Occipital lobe (tissue), 2 donors: ENCODE measurements around the gene MED13L. TPM values are rescaled to one million over a fixed set of nuclear protein-coding genes. Genes with fewer than 3 reads are reported as not detected.

Experiments
- DNase-seq: peaks from one replicate; lab custom pipeline; 2025; lab: John Stamatoyannopoulos, UW
- total RNA-seq: library from RNA; depleted of rRNA; stranded (reverse); fragments of >200 nt; gene quantifications from one replicate; pipeline ENCODE4 v1.2.3, GENCODE V29; 2014

MED13L gene
- total RNA-seq, 1 donor from 2014 or later, result 389 TPM

- DNase-seq, result no peak
Observed at GRCh38 chr12:116213885-116214527, 63.5 kb downstream of the MED13L start.

GRCh38 chr12:116213014-116213413 lies 64.5 kb downstream of the MED13L start:
- DNase-seq, result no peak

GRCh38 chr12:116210762-116211161 lies 66.7 kb downstream of the MED13L start:
- no peak for DNase-seq

GRCh38 chr12:116210131-116210530 lies 67.4 kb downstream of the MED13L start:
- no peak for DNase-seq

GRCh38 chr12:116209503-116209902 lies 68.0 kb downstream of the MED13L start:
- no peak for DNase-seq

GRCh38 chr12:116207274-116207673 lies 70.2 kb downstream of the MED13L start:
- DNase-seq, result no peak

- no peak for DNase-seq
Observed at GRCh38 chr12:116206828-116207227, 70.7 kb downstream of the MED13L start.

GRCh38 chr12:116204785-116205184 lies 72.7 kb downstream of the MED13L start:
- DNase-seq, result no peak

GRCh38 chr12:116204169-116204568 lies 73.3 kb downstream of the MED13L start:
- DNase-seq, result no peak

GRCh38 chr12:116202940-116203339 lies 74.6 kb downstream of the MED13L start:
- DNase-seq, result no peak

GRCh38 chr12:116202433-116202832 lies 75.1 kb downstream of the MED13L start:
- no peak for DNase-seq

GRCh38 chr12:116201908-116202307 lies 75.6 kb downstream of the MED13L start:
- no peak for DNase-seq

GRCh38 chr12:116201359-116201758 lies 76.1 kb downstream of the MED13L start:
- DNase-seq, result no peak

- DNase-seq, result no peak
Observed at GRCh38 chr12:116200812-116201211, 76.7 kb downstream of the MED13L start.

GRCh38 chr12:116199160-116199706 lies 78.3 kb downstream of the MED13L start:
- no peak for DNase-seq

GRCh38 chr12:116196752-116197718 lies 80.5 kb downstream of the MED13L start:
- DNase-seq, result peak; percentile 1

- no peak for DNase-seq
Observed at GRCh38 chr12:116196226-116196625, 81.3 kb downstream of the MED13L start.

GRCh38 chr12:116194935-116195431 lies 82.5 kb downstream of the MED13L start:
- no peak for DNase-seq

- DNase-seq, result no peak
Observed at GRCh38 chr12:116189692-116190091, 87.8 kb downstream of the MED13L start.

GRCh38 chr12:116188581-116188980 lies 88.9 kb downstream of the MED13L start:
- DNase-seq, result no peak

GRCh38 chr12:116187151-116187511 lies 90.4 kb downstream of the MED13L start:
- DNase-seq, result no peak

GRCh38 chr12:116186482-116187150 lies 90.9 kb downstream of the MED13L start:
- DNase-seq, result no peak
